Measurements from ENCODE around the gene PLEKHG7.

The PLEKHG7 gene

GRCh38 chr12:92821142-92821541 lies 118.4 kb downstream of the PLEKHG7 start:
- H3K4me1 ChIP-seq (ENCODE audit: low read length), result no peaks in the 10 kb centered on the region
- H2AFZ ChIP-seq (ENCODE audit: low read depth, low read length), result no peak overlapping the region
- H4K20me1 ChIP-seq (ENCODE audit: insufficient read depth, low read length), result no peaks in the 10 kb centered on the region
- no peaks in the 10 kb centered on the region for H3K79me2 ChIP-seq (ENCODE audit: low read length)
- H3K9me3 ChIP-seq (ENCODE audit: insufficient read depth, low read length), result no peaks in the 10 kb centered on the region
- no peak overlapping the region for H3K27ac ChIP-seq (ENCODE audit: low read length)
- H3K36me3 ChIP-seq (replicated peaks; ENCODE audit: low read depth, low read length), result peaks cover 2% of the 10 kb centered on the region
- no peak overlapping the region for H3K4me3 ChIP-seq (ENCODE audit: low read length)
- TF ChIP-seq EZH2phosphoT487 (IDR thresholded peaks at IDR 0.05; ENCODE audit: low read depth) (no peak), CTCF (IDR thresholded peaks at IDR 0.05; ENCODE audit: low read depth, low read length) (no peak)
- no peak overlapping the region for H3K9ac ChIP-seq (ENCODE audit: low read length)
- H3K4me2 ChIP-seq (ENCODE audit: low read length), result no peak overlapping the region
- no peaks in the 10 kb centered on the region for H3K27me3 ChIP-seq (ENCODE audit: low read depth, low read length)
